HG02884 (cell line): ENCODE measurements around the gene KCNMA1.
A peak's percentile ranks its signal among the peaks of the same experiment; 100 is the strongest.

ENCODE experiments used
- ATAC-seq: cut with Tn5 transposase; IDR thresholded peaks from one replicate; pipeline ENCODE4 v1.9.1; 2021; ENCODE audit warnings: mild to moderate bottlenecking, moderate library complexity; ENCODE audit not compliant: unreplicated experiment

KCNMA1 gene

GRCh38 chr10:77513781-77514331 is 123.8 kb downstream of the KCNMA1 start:
- no peak for ATAC-seq

- ATAC-seq = no peak
Measured at GRCh38 chr10:77513220-77513619, 124.4 kb downstream of the KCNMA1 start.

GRCh38 chr10:77512219-77512578 is 125.4 kb downstream of the KCNMA1 start:
- ATAC-seq = no peak

- no peak for ATAC-seq
Measured at GRCh38 chr10:77511498-77512218, 126.0 kb downstream of the KCNMA1 start.

- no peak for ATAC-seq
Measured at GRCh38 chr10:77510695-77511094, 126.9 kb downstream of the KCNMA1 start.

GRCh38 chr10:77510294-77510693 is 127.3 kb downstream of the KCNMA1 start:
- no peak for ATAC-seq

GRCh38 chr10:77509391-77509790 is 128.2 kb downstream of the KCNMA1 start:
- no peak for ATAC-seq

GRCh38 chr10:77507291-77507880 is 130.2 kb downstream of the KCNMA1 start:
- ATAC-seq = no peak

- ATAC-seq = no peak
Measured at GRCh38 chr10:77506517-77507200, 130.9 kb downstream of the KCNMA1 start.

- ATAC-seq = no peak
Measured at GRCh38 chr10:77505431-77506334, 131.9 kb downstream of the KCNMA1 start.

- ATAC-seq = no peak
Measured at GRCh38 chr10:77504873-77505257, 132.7 kb downstream of the KCNMA1 start.

GRCh38 chr10:77504196-77504872 is 133.3 kb downstream of the KCNMA1 start:
- ATAC-seq = no peak

GRCh38 chr10:77501846-77502261 is 135.8 kb downstream of the KCNMA1 start:
- ATAC-seq = no peak

GRCh38 chr10:77501152-77501845 is 136.3 kb downstream of the KCNMA1 start:
- no peak for ATAC-seq

GRCh38 chr10:77500754-77501151 is 136.9 kb downstream of the KCNMA1 start:
- peak; percentile 81 for ATAC-seq

- no peak for ATAC-seq
Measured at GRCh38 chr10:77498829-77499228, 138.8 kb downstream of the KCNMA1 start.

- no peak for ATAC-seq
Measured at GRCh38 chr10:77498210-77498609, 139.4 kb downstream of the KCNMA1 start.

GRCh38 chr10:77497748-77498147 is 139.9 kb downstream of the KCNMA1 start:
- no peak for ATAC-seq

- no peak for ATAC-seq
Measured at GRCh38 chr10:77496941-77497420, 140.6 kb downstream of the KCNMA1 start.
